ENCODE data around the gene SLC25A46.

The SLC25A46 gene

GRCh38 chr5:110803467-110804326 is 64.9 kb downstream of the SLC25A46 start:
- TF ChIP-seq, protein P1, sequence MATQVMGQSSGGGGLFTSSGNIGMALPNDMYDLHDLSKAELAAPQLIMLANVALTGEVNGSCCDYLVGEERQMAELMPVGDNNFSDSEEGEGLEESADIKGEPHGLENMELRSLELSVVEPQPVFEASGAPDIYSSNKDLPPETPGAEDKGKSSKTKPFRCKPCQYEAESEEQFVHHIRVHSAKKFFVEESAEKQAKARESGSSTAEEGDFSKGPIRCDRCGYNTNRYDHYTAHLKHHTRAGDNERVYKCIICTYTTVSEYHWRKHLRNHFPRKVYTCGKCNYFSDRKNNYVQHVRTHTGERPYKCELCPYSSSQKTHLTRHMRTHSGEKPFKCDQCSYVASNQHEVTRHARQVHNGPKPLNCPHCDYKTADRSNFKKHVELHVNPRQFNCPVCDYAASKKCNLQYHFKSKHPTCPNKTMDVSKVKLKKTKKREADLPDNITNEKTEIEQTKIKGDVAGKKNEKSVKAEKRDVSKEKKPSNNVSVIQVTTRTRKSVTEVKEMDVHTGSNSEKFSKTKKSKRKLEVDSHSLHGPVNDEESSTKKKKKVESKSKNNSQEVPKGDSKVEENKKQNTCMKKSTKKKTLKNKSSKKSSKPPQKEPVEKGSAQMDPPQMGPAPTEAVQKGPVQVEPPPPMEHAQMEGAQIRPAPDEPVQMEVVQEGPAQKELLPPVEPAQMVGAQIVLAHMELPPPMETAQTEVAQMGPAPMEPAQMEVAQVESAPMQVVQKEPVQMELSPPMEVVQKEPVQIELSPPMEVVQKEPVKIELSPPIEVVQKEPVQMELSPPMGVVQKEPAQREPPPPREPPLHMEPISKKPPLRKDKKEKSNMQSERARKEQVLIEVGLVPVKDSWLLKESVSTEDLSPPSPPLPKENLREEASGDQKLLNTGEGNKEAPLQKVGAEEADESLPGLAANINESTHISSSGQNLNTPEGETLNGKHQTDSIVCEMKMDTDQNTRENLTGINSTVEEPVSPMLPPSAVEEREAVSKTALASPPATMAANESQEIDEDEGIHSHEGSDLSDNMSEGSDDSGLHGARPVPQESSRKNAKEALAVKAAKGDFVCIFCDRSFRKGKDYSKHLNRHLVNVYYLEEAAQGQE (IDR thresholded peaks at IDR 0.05; ENCODE audit: insufficient read depth in 1 of 2, low read depth in 2 of 2, low read length in 2 of 2): no peak
- no peak for TF ChIP-seq TAF1 (IDR thresholded peaks at IDR 0.05; ENCODE audit: borderline replicate concordance, insufficient read depth, low read length)
- no peak for TF ChIP-seq SIN3A (IDR thresholded peaks at IDR 0.05; ENCODE audit: borderline replicate concordance, insufficient read depth, low read length)
- TF ChIP-seq FOXP2 (optimal IDR thresholded peaks at IDR 0.05; ENCODE audit: borderline replicate concordance, extremely low read depth, extremely low read length, insufficient read depth): no peak
- no peak for TF ChIP-seq POLR2AphosphoS5 (IDR thresholded peaks at IDR 0.05; ENCODE audit: low read depth, low read length)

GRCh38 chr5:110807169-110807568 is 68.4 kb downstream of the SLC25A46 start:
- TF ChIP-seq POLR2AphosphoS5 (IDR thresholded peaks at IDR 0.05; ENCODE audit: low read depth, low read length) (no peak), FOXP2 (optimal IDR thresholded peaks at IDR 0.05; ENCODE audit: borderline replicate concordance, extremely low read depth, extremely low read length, insufficient read depth) (no peak), TAF1 (IDR thresholded peaks at IDR 0.05; ENCODE audit: borderline replicate concordance, insufficient read depth, low read length) (no peak), SIN3A (IDR thresholded peaks at IDR 0.05; ENCODE audit: borderline replicate concordance, insufficient read depth, low read length) (no peak)
- TF ChIP-seq, protein P1 (IDR thresholded peaks at IDR 0.05; ENCODE audit: insufficient read depth in 1 of 2, low read depth in 2 of 2, low read length in 2 of 2): no peak

GRCh38 chr5:110809006-110809405 is 70.2 kb downstream of the SLC25A46 start:
- TF ChIP-seq SIN3A (IDR thresholded peaks at IDR 0.05; ENCODE audit: borderline replicate concordance, insufficient read depth, low read length) (no peak), FOXP2 (optimal IDR thresholded peaks at IDR 0.05; ENCODE audit: borderline replicate concordance, extremely low read depth, extremely low read length, insufficient read depth) (no peak), TAF1 (IDR thresholded peaks at IDR 0.05; ENCODE audit: borderline replicate concordance, insufficient read depth, low read length) (no peak), POLR2AphosphoS5 (IDR thresholded peaks at IDR 0.05; ENCODE audit: low read depth, low read length) (no peak)
- TF ChIP-seq, protein P1 (IDR thresholded peaks at IDR 0.05; ENCODE audit: insufficient read depth in 1 of 2, low read depth in 2 of 2, low read length in 2 of 2): no peak

Data from PFSK-1 (cell line).